ENCODE data around the gene CREBRF.
"Not testable (repeated sequence)": the region's sequence is repeated elsewhere in the genome, so short reads cannot be mapped to it uniquely, and the experiment has no call there.

- TF ChIP-seq, protein P1, sequence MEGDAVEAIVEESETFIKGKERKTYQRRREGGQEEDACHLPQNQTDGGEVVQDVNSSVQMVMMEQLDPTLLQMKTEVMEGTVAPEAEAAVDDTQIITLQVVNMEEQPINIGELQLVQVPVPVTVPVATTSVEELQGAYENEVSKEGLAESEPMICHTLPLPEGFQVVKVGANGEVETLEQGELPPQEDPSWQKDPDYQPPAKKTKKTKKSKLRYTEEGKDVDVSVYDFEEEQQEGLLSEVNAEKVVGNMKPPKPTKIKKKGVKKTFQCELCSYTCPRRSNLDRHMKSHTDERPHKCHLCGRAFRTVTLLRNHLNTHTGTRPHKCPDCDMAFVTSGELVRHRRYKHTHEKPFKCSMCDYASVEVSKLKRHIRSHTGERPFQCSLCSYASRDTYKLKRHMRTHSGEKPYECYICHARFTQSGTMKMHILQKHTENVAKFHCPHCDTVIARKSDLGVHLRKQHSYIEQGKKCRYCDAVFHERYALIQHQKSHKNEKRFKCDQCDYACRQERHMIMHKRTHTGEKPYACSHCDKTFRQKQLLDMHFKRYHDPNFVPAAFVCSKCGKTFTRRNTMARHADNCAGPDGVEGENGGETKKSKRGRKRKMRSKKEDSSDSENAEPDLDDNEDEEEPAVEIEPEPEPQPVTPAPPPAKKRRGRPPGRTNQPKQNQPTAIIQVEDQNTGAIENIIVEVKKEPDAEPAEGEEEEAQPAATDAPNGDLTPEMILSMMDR (IDR thresholded peaks at IDR 0.05) = not testable (repeated sequence)
- not testable (repeated sequence) for TF ChIP-seq POLR2A (IDR thresholded peaks at IDR 0.05)
Observed at GRCh38 chr5:173132166-173132565, 76.0 kb downstream of the CREBRF start.

Data from right lobe of liver (tissue), 4 donors.